Measurements from ENCODE around the gene LEO1.
A peak's percentile ranks its signal among the peaks of the same experiment; 100 is the strongest.
"Not testable (repeated sequence)": the region's sequence is repeated elsewhere in the genome, so short reads cannot be mapped to it uniquely, and the experiment has no call there.

Gene LEO1

GRCh38 chr15:52003089-52003488 lies 31.5 kb upstream of the LEO1 start:
- FAIRE-seq: not testable (repeated sequence)

- FAIRE-seq: no peak
Measured at GRCh38 chr15:52002351-52002750, 30.8 kb upstream of the LEO1 start.

GRCh38 chr15:51992953-51993352 lies 21.4 kb upstream of the LEO1 start:
- no peak for FAIRE-seq

- no peak for FAIRE-seq
Measured at GRCh38 chr15:51991141-51991540, 19.6 kb upstream of the LEO1 start.

DNA sequence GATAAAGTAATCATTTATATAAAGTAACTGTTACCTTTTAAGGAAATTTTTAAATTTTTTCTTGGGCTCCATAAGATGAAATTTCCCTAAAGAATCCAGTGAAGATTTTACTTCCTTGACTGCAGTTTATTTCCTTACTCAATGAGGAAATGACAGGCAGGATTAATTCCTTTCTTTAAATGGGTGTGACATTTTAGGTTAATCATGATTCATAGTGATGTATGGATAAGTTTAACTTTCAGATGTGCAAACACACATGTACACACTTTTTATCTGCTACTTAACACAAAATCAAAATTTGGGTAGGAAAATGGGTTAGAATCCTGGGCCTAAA lies 11.2 kb upstream of the LEO1 start:
- peak; percentile 61 for FAIRE-seq

- FAIRE-seq: no peak
Measured at GRCh38 chr15:51982013-51982769, 10.6 kb upstream of the LEO1 start.

DNA sequence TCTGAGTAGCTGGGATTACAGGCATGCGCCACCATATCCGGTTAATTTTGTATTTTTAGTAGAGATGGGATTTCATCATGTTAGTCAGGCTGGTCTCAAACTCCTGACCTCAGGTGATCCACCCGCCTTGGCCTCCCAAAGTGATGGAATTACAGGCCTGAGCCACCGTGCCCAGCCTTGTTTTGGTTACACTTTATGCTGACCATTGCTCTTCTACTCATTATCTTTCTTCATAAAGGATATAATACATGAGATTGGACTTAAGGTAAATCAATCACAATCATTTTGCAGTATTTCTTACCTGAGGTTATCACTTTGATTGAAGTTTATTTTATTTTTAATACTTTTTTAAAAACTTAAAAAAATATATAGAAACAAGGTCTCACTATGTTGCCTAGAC lies 2.2 kb upstream of the LEO1 start:
- no peak for FAIRE-seq

GRCh38 chr15:51973220-51973619 lies 1.6 kb upstream of the LEO1 start:
- FAIRE-seq: no peak

GRCh38 chr15:51971032-51971374 lies 575 bp downstream of the LEO1 start:
- FAIRE-seq: no peak

GRCh38 chr15:51970132-51970817 lies 1.3 kb downstream of the LEO1 start:
- FAIRE-seq: no peak

DNA sequence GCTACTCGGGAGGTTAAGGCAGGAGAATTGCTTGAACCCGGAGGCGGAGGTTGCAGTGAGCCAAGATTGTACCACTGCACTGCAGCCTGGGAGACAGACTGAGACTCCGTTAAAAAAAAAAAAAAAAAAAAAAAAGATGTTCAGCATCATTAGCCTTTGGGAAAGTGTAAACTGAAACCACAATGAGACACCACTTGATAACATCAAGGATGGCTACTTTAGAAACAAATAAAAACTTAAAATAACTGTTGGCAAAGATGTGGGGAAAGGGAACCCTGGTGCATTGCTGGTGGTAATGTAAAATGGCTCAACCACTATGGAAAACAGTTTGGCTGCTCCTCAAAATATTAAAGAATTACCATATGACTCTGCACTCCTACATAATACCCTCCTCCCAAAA lies 1.9 kb downstream of the LEO1 start:
- FAIRE-seq: no peak

DNA sequence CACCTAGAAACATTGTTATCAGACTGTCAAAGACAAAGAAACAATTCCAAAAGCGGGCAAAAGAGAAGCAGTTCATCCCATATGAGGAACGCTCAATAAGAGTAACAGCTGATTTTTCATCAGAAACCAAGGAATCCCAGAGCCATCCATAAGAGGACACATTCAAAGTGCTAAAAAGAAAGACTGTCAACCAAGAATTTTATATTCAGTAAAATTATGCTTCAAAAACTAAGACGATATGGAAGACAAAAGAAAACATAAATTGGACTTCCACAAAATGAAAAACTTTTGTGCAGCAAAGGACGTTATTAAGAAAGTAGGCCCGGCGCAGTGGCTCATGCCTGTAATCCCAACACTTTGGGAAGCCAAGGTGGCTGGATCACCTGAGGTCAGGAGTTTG lies 4.0 kb downstream of the LEO1 start:
- no peak for FAIRE-seq

DNA sequence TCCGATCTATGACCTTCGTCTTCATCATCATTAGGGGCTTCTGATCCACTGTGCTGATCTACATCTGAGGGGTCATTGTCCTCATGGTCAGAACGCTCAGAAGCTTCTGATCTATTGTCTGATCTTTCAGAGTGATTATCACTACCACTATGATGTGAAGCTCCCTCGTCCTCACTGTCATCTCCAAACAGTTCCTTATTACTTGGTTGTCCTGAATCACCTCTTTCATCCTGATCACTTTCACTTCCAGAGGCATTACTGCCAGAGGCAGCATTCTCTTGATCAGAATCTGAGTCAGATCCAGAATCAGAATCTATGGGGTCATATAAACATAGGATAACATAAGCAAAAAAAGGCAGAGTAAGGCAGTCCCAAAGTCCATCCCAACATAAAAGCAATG lies 5.4 kb downstream of the LEO1 start:
- no peak for FAIRE-seq

- FAIRE-seq: no peak
Measured at GRCh38 chr15:51965691-51966090, 5.9 kb downstream of the LEO1 start.

DNA sequence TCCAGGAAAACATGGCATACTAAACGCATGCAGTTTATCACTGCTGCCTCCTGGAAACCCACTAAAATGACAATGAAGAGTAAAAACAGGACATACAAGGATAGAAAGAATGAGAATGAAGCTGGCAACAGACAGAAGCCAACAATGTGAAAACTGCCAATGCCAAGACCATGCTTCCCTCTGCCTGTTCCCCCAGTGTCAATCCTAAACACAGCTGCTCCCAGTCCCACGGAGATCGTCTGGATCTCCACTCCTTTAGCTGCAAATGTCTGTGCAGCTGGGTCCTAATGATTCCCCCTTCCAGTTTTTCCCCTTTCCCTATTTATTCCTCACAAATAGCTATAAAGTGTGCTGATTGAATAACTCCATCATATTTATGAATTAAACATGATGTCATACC lies 16.1 kb downstream of the LEO1 start:
- FAIRE-seq: no peak

DNA sequence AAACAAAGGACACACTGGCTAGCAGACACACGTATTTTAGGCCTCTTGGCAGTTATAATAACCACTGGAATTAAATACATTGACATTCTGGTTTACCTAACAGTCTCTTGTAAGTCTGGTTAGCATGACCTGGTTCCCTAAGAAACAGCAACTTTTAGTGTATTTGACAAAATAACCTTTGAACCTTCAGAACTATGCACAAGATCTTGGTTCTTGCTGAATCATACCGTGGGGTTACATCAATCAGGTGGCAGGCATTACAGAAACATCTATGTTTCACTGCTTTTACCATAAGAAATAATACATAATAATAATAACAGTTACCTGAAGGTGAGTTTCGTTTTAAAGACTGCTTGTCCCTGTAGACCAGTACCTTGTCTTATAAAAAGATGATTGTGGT lies 18.8 kb downstream of the LEO1 start:
- no peak for FAIRE-seq

- FAIRE-seq: no peak
Measured at GRCh38 chr15:51947124-51947523, 24.5 kb downstream of the LEO1 start.

GRCh38 chr15:51939216-51939615 lies 32.4 kb downstream of the LEO1 start:
- no peak for FAIRE-seq

- FAIRE-seq: no peak
Measured at GRCh38 chr15:51938286-51938685, 33.3 kb downstream of the LEO1 start.

DNA sequence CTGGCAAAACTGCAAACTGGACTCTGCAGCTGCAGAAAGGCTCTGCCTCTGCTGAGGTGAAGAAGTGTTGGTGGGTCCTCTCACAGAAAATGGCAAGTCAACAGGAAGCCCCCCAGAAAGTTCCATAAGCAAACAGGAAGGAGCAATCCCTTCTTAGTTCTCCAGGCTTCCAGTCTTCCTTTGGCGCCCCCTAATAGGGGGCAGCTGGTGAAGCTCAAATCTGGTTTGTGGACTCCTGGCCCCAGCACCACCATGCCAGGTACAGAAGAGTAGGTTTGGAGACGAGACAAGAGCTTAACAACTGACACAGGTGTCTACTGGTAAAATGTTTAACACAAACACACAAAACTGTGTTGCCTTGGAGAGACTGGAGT lies 35.5 kb downstream of the LEO1 start:
- FAIRE-seq: no peak

- FAIRE-seq: no peak
Measured at GRCh38 chr15:51935466-51936104, 36.0 kb downstream of the LEO1 start.

GRCh38 chr15:51932161-51932560 lies 39.4 kb downstream of the LEO1 start:
- no peak for FAIRE-seq

- no peak for FAIRE-seq
Measured at GRCh38 chr15:51931638-51932037, 39.9 kb downstream of the LEO1 start.

GRCh38 chr15:51931016-51931415 lies 40.6 kb downstream of the LEO1 start:
- FAIRE-seq: no peak

Data from colon (tissue), 2 donors.